Epithelial cell of proximal tubule (primary cell): ENCODE results near the gene RENBP. TPM values are rescaled to one million over a fixed set of nuclear protein-coding genes. Genes with fewer than 3 reads are reported as not detected.

Source experiments
- DNase-seq: peaks from one replicate; pipeline ENCODE4 v3.0.0-alpha.2; 2011; ENCODE audit warnings: low read depth
- H3K4me3 ChIP-seq: 2 replicates; pipeline ENCODE4 v1.5.1; 2011; ENCODE audit warnings: low read depth, mild to moderate bottlenecking, low read length
- total RNA-seq: library from RNA; depleted of rRNA; stranded (reverse); fragments of >200 nt; gene quantifications from 2 replicates; pipeline ENCODE4 v1.2.3, GENCODE V29; 2015
- TF ChIP-seq, protein P1 (sequence below): conservative IDR thresholded peaks from 2 replicates; pipeline ENCODE4 v1.5.1; 2012; ENCODE audit warnings: low read depth, mild to moderate bottlenecking, low read length

The RENBP gene
- total RNA-seq, 1 donor from 2014 or later: 0.92 TPM

DNA sequence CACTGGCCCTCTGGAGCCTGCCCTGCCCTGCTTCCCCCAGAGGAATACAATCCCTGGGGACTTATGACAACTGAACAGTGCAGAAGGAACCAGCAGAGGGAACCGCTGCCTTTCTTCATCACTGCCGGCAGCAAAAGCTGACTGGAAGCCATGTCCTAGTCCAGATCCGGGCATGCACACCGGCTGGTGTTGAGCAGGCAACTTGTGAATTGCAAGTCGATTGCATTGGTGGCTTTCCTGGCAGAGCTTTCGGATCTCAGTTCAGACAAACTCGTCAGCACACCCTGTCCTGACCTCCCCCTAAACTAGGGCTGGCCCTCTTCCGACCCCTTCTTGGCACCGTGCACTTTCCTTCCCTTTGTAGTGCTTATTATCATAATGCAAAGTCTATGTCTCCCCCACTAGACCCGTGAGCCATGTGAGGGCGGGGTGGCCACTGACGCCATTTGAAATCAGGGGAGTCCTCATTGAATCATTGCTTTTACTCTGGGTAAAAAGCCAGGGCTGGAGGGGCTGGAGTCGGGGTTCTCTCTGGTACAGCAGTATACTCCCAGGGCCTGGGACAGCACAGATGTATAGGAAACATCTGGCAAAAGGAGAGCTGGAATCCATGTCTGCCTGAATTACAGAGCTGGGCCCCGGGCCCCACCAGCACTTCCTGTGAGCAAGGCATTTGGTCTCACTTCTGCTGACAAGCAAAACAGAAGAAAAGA lies 20.1 kb downstream of the RENBP start:
- no peak for DNase-seq
- TF ChIP-seq, protein P1, sequence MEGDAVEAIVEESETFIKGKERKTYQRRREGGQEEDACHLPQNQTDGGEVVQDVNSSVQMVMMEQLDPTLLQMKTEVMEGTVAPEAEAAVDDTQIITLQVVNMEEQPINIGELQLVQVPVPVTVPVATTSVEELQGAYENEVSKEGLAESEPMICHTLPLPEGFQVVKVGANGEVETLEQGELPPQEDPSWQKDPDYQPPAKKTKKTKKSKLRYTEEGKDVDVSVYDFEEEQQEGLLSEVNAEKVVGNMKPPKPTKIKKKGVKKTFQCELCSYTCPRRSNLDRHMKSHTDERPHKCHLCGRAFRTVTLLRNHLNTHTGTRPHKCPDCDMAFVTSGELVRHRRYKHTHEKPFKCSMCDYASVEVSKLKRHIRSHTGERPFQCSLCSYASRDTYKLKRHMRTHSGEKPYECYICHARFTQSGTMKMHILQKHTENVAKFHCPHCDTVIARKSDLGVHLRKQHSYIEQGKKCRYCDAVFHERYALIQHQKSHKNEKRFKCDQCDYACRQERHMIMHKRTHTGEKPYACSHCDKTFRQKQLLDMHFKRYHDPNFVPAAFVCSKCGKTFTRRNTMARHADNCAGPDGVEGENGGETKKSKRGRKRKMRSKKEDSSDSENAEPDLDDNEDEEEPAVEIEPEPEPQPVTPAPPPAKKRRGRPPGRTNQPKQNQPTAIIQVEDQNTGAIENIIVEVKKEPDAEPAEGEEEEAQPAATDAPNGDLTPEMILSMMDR: peak; percentile 45
- no peak overlapping the region for H3K4me3 ChIP-seq

DNA sequence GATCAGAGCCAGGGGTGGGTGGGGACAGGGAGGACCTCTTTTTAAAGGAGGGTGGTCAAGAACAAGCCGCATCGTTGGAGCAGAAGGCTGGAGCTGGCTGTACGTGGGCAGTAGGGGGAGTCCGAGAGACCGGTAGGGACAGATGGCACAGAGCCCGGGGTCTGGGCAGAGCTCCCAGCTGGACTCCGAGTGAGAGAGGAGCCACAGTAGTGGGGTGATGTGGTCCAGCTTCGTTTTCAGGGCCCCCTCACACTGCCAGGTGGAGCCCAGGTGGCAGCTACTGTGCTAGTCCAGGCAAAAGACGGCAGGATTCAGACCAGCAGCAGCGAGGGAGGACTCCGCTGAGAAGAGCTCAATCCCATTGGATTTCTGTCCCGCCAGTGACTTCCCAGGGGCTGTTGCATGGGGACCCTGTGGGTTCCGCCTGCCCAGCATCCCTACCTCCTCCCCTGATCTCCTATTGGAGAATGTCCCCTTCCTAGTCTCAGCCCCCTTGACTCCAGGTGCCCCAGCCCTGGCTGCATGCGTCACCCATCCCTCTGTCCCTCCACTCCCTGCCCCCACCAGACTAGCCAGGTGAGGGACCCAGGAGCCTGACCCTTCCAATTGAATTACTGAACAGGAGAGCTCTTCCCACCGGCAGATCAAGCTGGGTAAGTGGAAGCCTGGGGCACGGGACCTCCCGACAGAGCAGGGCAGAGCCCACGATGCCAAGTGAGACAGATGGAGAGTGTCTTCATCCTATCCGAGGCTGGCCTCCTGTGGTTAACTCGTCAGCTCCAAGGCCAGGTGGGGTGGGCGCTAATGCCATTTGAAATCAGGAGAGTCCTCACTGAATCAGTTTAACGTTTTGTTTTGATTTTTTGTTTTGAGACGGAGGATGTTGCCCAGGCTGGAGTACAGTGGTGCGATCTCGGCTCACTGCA lies 21.2 kb downstream of the RENBP start:
- no peak for DNase-seq
- TF ChIP-seq, protein P1: peak; percentile 50
- no peak overlapping the region for H3K4me3 ChIP-seq

DNA sequence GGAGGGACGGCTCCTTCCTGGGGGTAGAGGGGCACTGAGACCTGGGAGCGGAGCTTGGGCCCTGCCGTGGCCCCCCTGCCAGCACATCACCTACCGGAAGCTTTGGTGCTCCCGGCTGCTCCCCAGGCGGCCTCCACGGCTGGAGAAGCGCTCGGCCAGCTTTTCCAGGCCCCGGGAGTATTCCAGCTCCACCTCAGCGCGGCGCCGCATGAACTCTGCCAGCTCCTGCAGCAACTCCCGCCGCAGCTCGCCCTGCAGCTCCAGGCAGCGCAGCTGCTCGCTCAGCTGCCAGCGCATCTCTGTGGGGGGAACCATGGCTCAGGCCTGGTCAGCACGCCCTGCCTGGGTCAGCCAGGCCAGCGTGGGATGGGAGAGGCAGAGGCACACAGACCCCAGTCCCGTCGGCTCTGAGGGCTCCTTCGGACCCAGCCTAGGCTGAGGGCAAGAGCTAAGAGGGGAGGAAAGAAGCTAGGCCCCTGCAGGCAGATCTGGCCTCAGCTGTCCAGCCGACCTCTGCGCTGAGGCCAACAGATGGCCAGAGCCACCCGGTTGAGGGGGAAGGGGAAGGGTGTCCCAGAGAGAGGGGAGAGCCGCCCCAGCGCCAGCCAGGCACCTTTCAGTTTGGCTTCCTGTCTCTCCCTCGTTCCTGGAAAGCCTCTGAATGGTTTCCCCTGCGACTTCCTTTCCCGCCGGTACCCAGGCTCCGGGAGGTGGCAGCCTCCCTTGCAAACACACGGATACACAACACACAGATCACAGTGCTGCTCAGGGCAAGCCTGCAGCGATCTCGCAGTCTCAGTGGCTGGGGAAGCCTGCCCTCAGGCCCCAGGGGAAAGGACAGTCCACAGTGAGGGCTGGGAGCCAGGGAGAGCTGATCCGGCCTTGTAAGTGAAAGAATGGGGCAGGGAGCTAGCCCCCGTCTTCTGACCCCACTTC lies 22.7 kb downstream of the RENBP start:
- DNase-seq: no peak
- TF ChIP-seq, protein P1: no peak
- no peak overlapping the region for H3K4me3 ChIP-seq

DNA sequence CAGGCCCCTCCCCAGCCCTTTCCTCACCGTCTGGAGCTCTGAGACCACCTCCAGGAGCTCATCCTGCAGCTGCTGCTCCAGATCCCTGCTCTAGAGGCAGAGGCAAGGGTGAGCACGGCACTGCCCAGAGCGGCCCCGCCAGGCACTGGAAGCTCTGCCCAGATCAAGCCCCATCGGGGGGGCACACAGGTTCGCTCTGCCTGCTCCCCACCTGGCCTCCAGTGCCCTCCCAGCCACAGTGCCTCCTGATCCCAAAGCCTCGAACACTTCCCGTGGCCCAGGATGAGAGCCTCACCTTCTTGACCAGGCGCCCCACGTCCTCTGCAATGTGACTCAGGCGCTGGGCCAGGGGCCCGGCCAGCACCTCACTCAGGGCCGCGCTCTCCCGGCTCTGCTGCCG lies 23.4 kb downstream of the RENBP start:
- no peak for DNase-seq
- TF ChIP-seq, protein P1: no peak
- H3K4me3 ChIP-seq: no peak overlapping the region

DNA sequence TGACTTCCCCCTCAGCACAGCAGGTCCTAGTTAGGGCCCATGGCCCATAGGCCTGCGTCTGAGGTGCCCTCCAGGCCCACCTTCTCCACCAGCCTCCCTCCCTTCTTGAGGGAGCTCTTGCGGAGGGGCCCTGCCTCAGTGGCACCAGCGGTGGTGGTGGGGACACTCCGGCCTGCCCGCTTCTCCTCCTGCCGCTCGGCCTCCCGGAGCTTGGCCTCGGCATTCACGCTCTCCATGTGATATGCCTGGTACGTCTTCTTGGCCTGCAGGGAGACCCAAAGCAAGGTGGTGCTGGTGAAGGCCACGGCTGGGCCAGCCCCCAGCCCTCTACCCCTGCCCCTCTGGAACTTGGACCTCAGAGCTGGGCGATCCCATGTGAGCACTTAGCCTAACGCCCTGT lies 23.9 kb downstream of the RENBP start:
- no peak overlapping the region for H3K4me3 ChIP-seq
- TF ChIP-seq, protein P1: no peak
- DNase-seq: no peak

DNA sequence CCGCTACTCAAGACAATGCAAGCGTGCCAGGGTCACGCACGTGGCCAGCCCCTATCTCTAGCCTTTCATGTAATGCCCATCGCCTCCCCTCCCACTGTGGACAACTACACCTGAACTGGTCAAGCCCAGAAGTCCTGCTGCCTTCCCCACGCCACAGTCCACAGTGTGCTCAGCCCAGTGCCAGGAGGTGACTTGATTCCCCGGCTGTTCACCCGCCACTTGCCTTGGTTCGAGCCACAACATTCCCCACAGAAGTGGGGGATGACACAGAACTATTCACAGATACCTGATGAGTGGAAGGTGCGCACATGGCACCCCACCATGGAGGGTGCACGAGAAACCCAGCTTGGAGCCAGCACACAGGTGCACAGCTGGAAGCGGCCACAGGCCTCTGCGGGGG lies 25.2 kb downstream of the RENBP start:
- TF ChIP-seq, protein P1: no peak
- no peak for DNase-seq
- H3K4me3 ChIP-seq: no peak overlapping the region
